IMR-90 (cell line): Measurements from ENCODE around the gene ISG20L2. TPM values are rescaled to one million over a fixed set of nuclear protein-coding genes. Genes with fewer than 3 reads are reported as not detected.

Experiments used
- ATAC-seq: fragments of 200-7000 bp; cut with Tn5 transposase; 2 replicates; pipeline ENCODE4 v1.9.1; 2020; ENCODE audit warnings: low read depth, mild to moderate bottlenecking, moderate library complexity
- BruUV-seq: library from RNA; stranded (reverse); fragments of 400-500 nt; replicated peaks from 2 replicates; lab custom pipeline; 2021; lab: Mats Ljungman, UMichigan
- CTCF ChIA-PET: fragments of 300-600 bp; formaldehyde crosslinking; extraction: SDS; loops from one replicate; lab custom pipeline; 2021; ENCODE audit warnings: antibody characterized with exemption; lab: Yijun Ruan, JAX
- POLR2A ChIA-PET: fragments of 300-600 bp; sonication (Branson Sonifier 250); formaldehyde crosslinking; loops from one replicate; lab custom pipeline; 2022; ENCODE audit warnings: antibody characterized with exemption; ENCODE audit not compliant: unreplicated experiment; lab: Charles Lee
- DNase-seq: peaks from one replicate; pipeline ENCODE4 v3.0.0; 2013
- H2AFZ ChIP-seq: replicated peaks from 2 replicates; pipeline ENCODE3; 2013; ENCODE audit warnings: low read length, mild to moderate bottlenecking; ENCODE audit not compliant: poor library complexity
- H2AK5ac ChIP-seq: 2 replicates; pipeline ENCODE4 v1.6.1; 2013; ENCODE audit warnings: low read depth, low read length, inconsistent platforms
- H2AK9ac ChIP-seq: replicated peaks from 2 replicates; pipeline ENCODE3; 2013; ENCODE audit warnings: mild to moderate bottlenecking, low read depth, low read length, moderate library complexity; ENCODE audit not compliant: poor library complexity
- H2BK120ac ChIP-seq: 2 replicates; pipeline ENCODE4 v1.6.1; 2013; ENCODE audit warnings: low read depth, low read length, inconsistent platforms
- H2BK15ac ChIP-seq: 3 replicates; pipeline ENCODE4 v1.6.1; 2013; ENCODE audit warnings: low read depth, low read length, inconsistent platforms
- H2BK20ac ChIP-seq: 2 replicates; pipeline ENCODE4 v1.6.1; 2013; ENCODE audit warnings: low read depth, mild to moderate bottlenecking, inconsistent platforms, low read length, moderate library complexity
- H2BK5ac ChIP-seq: 2 replicates; pipeline ENCODE4 v1.6.1; 2013; ENCODE audit warnings: mild to moderate bottlenecking, low read depth, low read length, inconsistent platforms; ENCODE audit not compliant: poor library complexity, severe bottlenecking
- H3K14ac ChIP-seq: replicated peaks from 2 replicates; pipeline ENCODE4 v1.6.1; 2013; ENCODE audit warnings: low read depth, low read length, inconsistent platforms
- H3K18ac ChIP-seq: 2 replicates; pipeline ENCODE4 v1.6.1; 2013; ENCODE audit warnings: low read depth, low read length, control low read depth
- H3K23ac ChIP-seq: 2 replicates; pipeline ENCODE4 v1.6.1; 2013; ENCODE audit warnings: low read depth, low read length, inconsistent platforms
- H3K27ac ChIP-seq: 2 replicates; pipeline ENCODE4 v1.5.1; 2013; ENCODE audit warnings: mild to moderate bottlenecking, control low read depth, low read length; ENCODE audit not compliant: insufficient read depth
- H3K27me3 ChIP-seq: 2 replicates; pipeline ENCODE4 v1.6.1; 2013; ENCODE audit warnings: low read length; ENCODE audit not compliant: control insufficient read depth, insufficient read depth
- H3K36me3 ChIP-seq: 2 replicates; pipeline ENCODE4 v1.6.1; 2013; ENCODE audit warnings: low read length, mixed read lengths; ENCODE audit not compliant: control insufficient read depth, insufficient read depth
- H3K4ac ChIP-seq: 2 replicates; pipeline ENCODE4 v1.6.1; 2013; ENCODE audit warnings: low read depth, low read length, inconsistent platforms
- H3K4me1 ChIP-seq: 2 replicates; pipeline ENCODE4 v1.6.1; 2013; ENCODE audit warnings: low read length, mixed read lengths; ENCODE audit not compliant: control insufficient read depth, insufficient read depth
- H3K4me2 ChIP-seq: 2 replicates; pipeline ENCODE4 v1.6.1; 2013; ENCODE audit warnings: low read depth, mild to moderate bottlenecking, control low read depth, low read length, moderate library complexity
- H3K4me3 ChIP-seq: 2 replicates; pipeline ENCODE4 v1.5.1; 2013; ENCODE audit warnings: low read depth, mild to moderate bottlenecking, control low read depth, low read length, moderate library complexity; ENCODE audit not compliant: insufficient read depth
- H3K56ac ChIP-seq: 2 replicates; pipeline ENCODE4 v1.6.1; 2013; ENCODE audit warnings: low read length, inconsistent platforms; ENCODE audit not compliant: insufficient read depth; ENCODE audit errors: extremely low read depth
- H3K79me1 ChIP-seq, 2 experiments: 2 replicates each; pipeline ENCODE4 v1.6.1; 2013; ENCODE audit warnings: low read length in 2 of 2, inconsistent platforms in 1 of 2, low read depth in 1 of 2
- H3K9ac ChIP-seq: 2 replicates; pipeline ENCODE4 v1.6.1; 2013; ENCODE audit warnings: low read depth, low read length, control low read depth
- H3K9me1 ChIP-seq: 2 replicates; pipeline ENCODE4 v1.6.1; 2013; ENCODE audit warnings: low read length, inconsistent platforms; ENCODE audit not compliant: insufficient read depth
- H3K9me3 ChIP-seq: 2 replicates; pipeline ENCODE4 v1.6.1; 2013; ENCODE audit warnings: low read length; ENCODE audit not compliant: control insufficient read depth, insufficient read depth
- H4K20me1 ChIP-seq: 2 replicates; pipeline ENCODE4 v1.6.1; 2013; ENCODE audit warnings: low read length, inconsistent platforms; ENCODE audit not compliant: insufficient read depth
- H4K5ac ChIP-seq: 2 replicates; pipeline ENCODE4 v1.6.1; 2013; ENCODE audit warnings: mild to moderate bottlenecking, low read depth, low read length, control low read depth
- H4K8ac ChIP-seq, 2 experiments: 2 replicates each; pipeline ENCODE4 v1.6.1; 2013; ENCODE audit warnings: low read depth in 2 of 2, low read length in 2 of 2, control low read depth in 1 of 2, inconsistent platforms in 1 of 2
- H4K91ac ChIP-seq: 2 replicates; pipeline ENCODE4 v1.6.1; 2013; ENCODE audit warnings: low read depth, low read length, inconsistent platforms; ENCODE audit not compliant: insufficient read depth
- BHLHE40 ChIP-seq: fragments of 150-350 bp; IDR thresholded peaks from 2 replicates; pipeline ENCODE4 v1.6.1; 2016; ENCODE audit warnings: mild to moderate bottlenecking, low read depth, low read length
- CEBPB ChIP-seq: IDR thresholded peaks from 2 replicates; pipeline ENCODE4 v1.6.1; 2012; ENCODE audit warnings: low read depth, low read length, improper control_type of control experiment
- CHD1 ChIP-seq: IDR thresholded peaks from 2 replicates; pipeline ENCODE4 v1.6.1; 2012; ENCODE audit warnings: low read depth, low read length, improper control_type of control experiment
- FOS ChIP-seq: fragments of 150-350 bp; IDR thresholded peaks from 2 replicates; pipeline ENCODE4 v1.6.1; 2016; ENCODE audit warnings: low read depth, low read length
- MAFK ChIP-seq: IDR thresholded peaks from 2 replicates; pipeline ENCODE4 v1.6.1; 2012; ENCODE audit warnings: low read depth, low read length, improper control_type of control experiment
- MAZ ChIP-seq: IDR thresholded peaks from 2 replicates; pipeline ENCODE4 v1.6.1; 2012; ENCODE audit warnings: low read depth, mild to moderate bottlenecking, low read length, improper control_type of control experiment, moderate library complexity, borderline replicate concordance
- MXI1 ChIP-seq: IDR thresholded peaks from 2 replicates; pipeline ENCODE4 v1.6.1; 2012; ENCODE audit warnings: low read depth, mild to moderate bottlenecking, low read length, moderate library complexity, borderline replicate concordance
- NFE2L2 ChIP-seq: fragments of 150-350 bp; IDR thresholded peaks from 2 replicates; pipeline ENCODE4 v1.6.1; 2016; ENCODE audit warnings: low read depth, mild to moderate bottlenecking, low read length
- POLR2A ChIP-seq: IDR thresholded peaks from 2 replicates; pipeline ENCODE4 v1.6.1; 2012; ENCODE audit warnings: mild to moderate bottlenecking, low read depth, low read length
- RAD21 ChIP-seq: IDR thresholded peaks from 2 replicates; pipeline ENCODE4 v1.6.1; 2012; ENCODE audit warnings: low read length, improper control_type of control experiment
- RCOR1 ChIP-seq: IDR thresholded peaks from 2 replicates; pipeline ENCODE4 v1.6.1; 2012; ENCODE audit warnings: mild to moderate bottlenecking, low read length, improper control_type of control experiment; ENCODE audit not compliant: insufficient replicate concordance
- SMC3 ChIP-seq: fragments of 150-350 bp; IDR thresholded peaks from 2 replicates; pipeline ENCODE4 v1.6.1; 2016; ENCODE audit warnings: low read depth, mild to moderate bottlenecking, antibody characterized with exemption, low read length, moderate library complexity
- WGBS, 2 experiments: methylation state at CpG; one replicate each; pipeline versions ENCODE4 v1.1.5 to v1.1.7; 2013; ENCODE audit warnings: missing lambda C conversion rate in 2 of 2; ENCODE audit not compliant: insufficient read length in 1 of 2; ENCODE audit errors: extremely low coverage in 2 of 2; 5-methylcytosine and 5-hydroxymethylcytosine counted together
- dilution Hi-C: fragments of 300-500 bp; cut with HindIII; formaldehyde crosslinking; loops from one replicate; pipeline ENCODE4 v1.14.3; 2018; ENCODE audit warnings: low sequenced_read_pairs; ENCODE audit not compliant: unreplicated experiment
- in situ Hi-C: fragments of 300-500 bp; cut with MboI; formaldehyde crosslinking; loops from 3 replicates; pipeline ENCODE4 v1.14.3; 2019; ENCODE audit warnings: low sequenced_read_pairs, inconsistent platforms, mixed read lengths
- intact Hi-C: fragments of 100-400 bp; cut with micrococcal nuclease; formaldehyde crosslinking; loops from 2 replicates; pipeline ENCODE4 v1.10.0; 2022
- polyA plus RNA-seq, 3 experiments: library from polyadenylated mRNA; depleted of rRNA; stranded (reverse); fragments of >200 nt; gene quantifications; 2 replicates each; pipeline ENCODE4 v1.2.3, GENCODE V29; 2012; ENCODE audit warnings: low replicate concordance in 1 of 3
- total RNA-seq: library from RNA; depleted of rRNA; stranded (reverse); fragments of >200 nt; gene quantifications from 2 replicates; pipeline ENCODE4 v1.2.3, GENCODE V29; 2012
- TF ChIP-seq, protein P1 (sequence below): fragments of 150-350 bp; IDR thresholded peaks from 2 replicates; pipeline ENCODE4 v1.6.1; 2017; ENCODE audit warnings: mild to moderate bottlenecking, antibody characterized with exemption, low read length, low read depth

The ISG20L2 gene
- total and polyA plus RNA-seq, 2 of the 4 experiments (the other 2 are of a cell fraction), result 17.0 to 27.3 TPM

DNA sequence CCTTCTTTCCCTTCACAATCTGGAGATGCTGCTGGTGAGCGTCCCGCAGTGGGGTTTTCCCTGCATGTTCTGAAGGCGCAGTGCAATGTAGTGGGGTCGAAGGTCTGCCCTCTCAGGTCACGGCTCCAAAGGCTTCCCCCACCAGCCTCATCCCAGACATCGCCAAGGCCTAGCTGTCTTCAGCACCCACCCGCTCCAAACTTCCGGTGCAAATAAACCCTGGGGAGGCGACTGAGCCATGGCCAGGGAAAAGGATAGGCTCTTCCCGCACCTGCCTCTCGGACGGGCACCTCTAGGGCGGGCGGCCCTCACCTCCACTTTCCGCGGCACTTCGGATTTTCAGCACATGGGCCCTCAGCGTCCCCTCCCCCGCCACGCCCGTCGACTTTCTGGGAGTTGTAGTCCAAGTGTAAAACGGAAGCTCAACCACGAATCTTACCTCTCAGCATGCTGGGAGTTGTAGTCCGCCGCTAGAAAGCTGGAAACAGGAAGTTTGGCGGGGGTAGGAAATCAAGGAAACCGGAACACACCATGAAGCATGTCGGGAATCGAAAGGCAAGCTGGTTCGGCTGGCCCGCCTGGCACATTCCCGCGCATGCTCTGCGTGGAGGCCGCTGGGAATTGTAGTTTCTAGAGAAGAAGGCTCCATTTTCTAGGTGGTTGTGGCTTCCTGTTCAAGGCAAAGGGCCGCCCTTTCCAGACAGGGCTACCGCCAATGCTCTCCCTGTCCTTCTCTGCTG lies 12.3 kb upstream of the ISG20L2 start, which contains the start of gene MRPL24:
MRPL24 (minus strand) TSS at position 348 of the 740 bp plus-strand sequence. CDS start 2,384 bp downstream, outside the sequence.
- H3K36me3 ChIP-seq, result peaks cover 40% of the 10 kb centered on the region

More for the DNA sequence above, 12.3 kb upstream of the ISG20L2 start, which contains the start of gene MRPL24:
- dilution Hi-C loops, result no loop called here
- Histone ChIP-seq H2BK120ac (no peak within 1 kb of the TSS), H3K4me1 (peaks cover 2% of the 10 kb centered on the region; the same call in 1 of the 2 replicates), H3K14ac (peak within 1 kb of the TSS; percentile 97), H3K27me3 (no peaks in the 10 kb centered on the region), H3K9me1 (peaks cover 8% of the 10 kb centered on the region), H4K5ac (peak within 1 kb of the TSS; percentile 83), H3K56ac (peak within 1 kb of the TSS; percentile 64), H3K4me2 (peak within 1 kb of the TSS; percentile 92), H3K4ac (peak within 1 kb of the TSS; percentile 92), H2BK15ac (no peak within 1 kb of the TSS), H3K23ac (peak within 1 kb of the TSS; percentile 85), H3K27ac (peak within 1 kb of the TSS; percentile 62), H3K9ac (peak within 1 kb of the TSS; percentile 77), H3K4me3 (peak within 1 kb of the TSS; percentile 56), H4K91ac (peak within 1 kb of the TSS; percentile 74), H2AK5ac (peak within 1 kb of the TSS; percentile 96), H2AFZ (peak within 1 kb of the TSS; percentile 97), H3K79me1 (peaks cover 7 to 59% of the 10 kb centered on the region in 2 experiments; a peak in 3 of 4 replicates), H4K8ac (peak within 1 kb of the TSS; percentile 78 to 93), H2BK5ac (peak within 1 kb of the TSS; percentile 65), H2AK9ac (peak within 1 kb of the TSS; percentile 99), H3K9me3 (no peaks in the 10 kb centered on the region), H3K18ac (no peak within 1 kb of the TSS), H4K20me1 (0 out of 2 replicates have a peak, but pooled peaks cover 10% of the 10 kb centered on the region), H2BK20ac (no peak within 1 kb of the TSS)
- TF ChIP-seq CHD1, result no peak
- peak; percentile 55; the same call in 1 of the 2 replicates for TF ChIP-seq POLR2A
- peak; percentile 95 for TF ChIP-seq MXI1
- no peak for TF ChIP-seq SMC3
- TF ChIP-seq RAD21, result no peak
- TF ChIP-seq NFE2L2, result no peak
- peak; percentile 74 for TF ChIP-seq MAZ
- TF ChIP-seq, protein P1, sequence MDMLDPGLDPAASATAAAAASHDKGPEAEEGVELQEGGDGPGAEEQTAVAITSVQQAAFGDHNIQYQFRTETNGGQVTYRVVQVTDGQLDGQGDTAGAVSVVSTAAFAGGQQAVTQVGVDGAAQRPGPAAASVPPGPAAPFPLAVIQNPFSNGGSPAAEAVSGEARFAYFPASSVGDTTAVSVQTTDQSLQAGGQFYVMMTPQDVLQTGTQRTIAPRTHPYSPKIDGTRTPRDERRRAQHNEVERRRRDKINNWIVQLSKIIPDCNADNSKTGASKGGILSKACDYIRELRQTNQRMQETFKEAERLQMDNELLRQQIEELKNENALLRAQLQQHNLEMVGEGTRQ, result no peak
- TF ChIP-seq FOS, result no peak
- no peak for TF ChIP-seq MAFK
- TF ChIP-seq BHLHE40, result no peak
- no peak for TF ChIP-seq CEBPB
- TF ChIP-seq RCOR1, result no peak
- 0% methylated on average over 15 of the region's 38 CpGs; no CpG with 5 or more reads in 1 of the 2 experiments for WGBS, 2 experiments
- ChIA-PET CTCF (interaction anchor here (1.0 kb wide), 1 partner anchor 51 kb away, joined by 3 read pairs; no protein-coding TSS in a partner anchor), POLR2A (interaction anchor here (0.9 to 1.0 kb wide), 2 partner anchors 12 to 27 kb away, joined by 5 to 18 read pairs; partner anchors contain the start of genes ISG20L2, METTL25B and PRCC)
- intact Hi-C loops, result loop anchor here (1.0 kb wide), 1 partner anchor 26 kb away; the partner anchor contains the start of gene PRCC
- ATAC-seq, result peak; percentile 93
- BruUV-seq, result no TSS peak
- in situ Hi-C loops, result no loop called here
- DNase-seq, result peak; percentile 99
